Raji (cell line): ENCODE data around the gene SLC43A2.
A peak's percentile ranks its signal among the peaks of the same experiment; 100 is the strongest.

Source experiments
- POLR2A ChIP-seq: IDR thresholded peaks from 2 replicates; pipeline ENCODE4 v1.6.1; 2011; ENCODE audit warnings: low read depth, low read length, control low read depth; ENCODE audit not compliant: insufficient read depth

SLC43A2 gene

DNA sequence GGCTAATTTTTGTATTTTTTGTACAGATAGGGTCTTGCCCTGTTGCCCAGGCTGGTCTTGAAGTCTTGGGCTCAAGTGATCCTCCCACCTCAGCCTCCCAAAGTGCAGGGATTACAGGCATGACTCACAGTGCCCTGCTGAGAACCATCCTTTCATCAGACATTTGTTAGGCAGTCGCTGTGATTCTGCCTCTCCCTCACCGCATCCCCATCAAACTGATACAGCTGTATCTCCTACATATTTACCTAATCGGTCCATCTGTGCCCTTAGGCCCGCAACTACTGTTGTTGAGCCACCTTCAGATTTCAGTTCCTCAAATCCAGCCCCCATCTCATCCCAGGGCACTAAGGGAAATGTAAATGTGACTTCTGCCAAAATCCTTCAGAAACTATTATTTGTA, 2.0 kb upstream of the SLC43A2 start:
- TF ChIP-seq POLR2A: no peak

DNA sequence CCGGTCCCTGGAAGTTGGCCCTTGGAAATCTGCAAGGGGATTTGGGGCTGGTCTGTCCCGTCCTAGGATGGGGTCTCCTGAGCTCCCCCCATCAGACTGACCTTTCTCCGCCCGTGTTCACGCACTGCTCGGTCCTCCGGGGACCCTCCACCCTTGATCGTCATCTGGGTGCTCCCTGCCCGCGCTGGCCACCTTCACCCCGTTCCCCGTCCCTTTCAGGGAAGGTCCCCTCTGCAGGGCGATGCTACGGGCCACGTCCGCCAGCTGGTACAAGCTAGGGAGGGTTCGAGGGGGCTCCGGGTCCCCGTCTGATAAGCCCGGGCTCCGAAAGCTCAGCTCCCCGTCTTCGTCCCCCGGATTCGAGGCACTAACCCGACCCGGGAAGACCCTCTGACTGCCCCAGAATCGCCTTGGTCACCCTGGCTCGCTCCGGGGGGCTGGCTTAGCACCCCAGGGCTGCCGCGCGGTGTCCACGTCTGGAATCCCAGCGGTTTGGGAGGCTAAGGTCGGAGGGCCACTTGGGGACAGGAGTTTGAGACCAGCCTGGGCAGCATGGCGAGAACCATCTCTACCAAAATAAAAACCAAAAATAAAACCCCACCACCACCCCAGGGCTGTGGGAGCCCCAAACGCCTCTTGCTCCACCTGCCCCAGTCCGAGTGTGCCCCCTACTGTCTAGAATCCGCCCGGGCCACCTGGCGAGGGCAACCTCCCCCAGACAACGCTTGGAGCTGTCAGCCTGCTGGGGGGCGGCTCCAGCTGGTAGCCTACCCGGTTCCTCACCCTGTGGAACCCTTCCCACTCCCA, 1.1 kb upstream of the SLC43A2 start:
- TF ChIP-seq POLR2A: no peak

DNA sequence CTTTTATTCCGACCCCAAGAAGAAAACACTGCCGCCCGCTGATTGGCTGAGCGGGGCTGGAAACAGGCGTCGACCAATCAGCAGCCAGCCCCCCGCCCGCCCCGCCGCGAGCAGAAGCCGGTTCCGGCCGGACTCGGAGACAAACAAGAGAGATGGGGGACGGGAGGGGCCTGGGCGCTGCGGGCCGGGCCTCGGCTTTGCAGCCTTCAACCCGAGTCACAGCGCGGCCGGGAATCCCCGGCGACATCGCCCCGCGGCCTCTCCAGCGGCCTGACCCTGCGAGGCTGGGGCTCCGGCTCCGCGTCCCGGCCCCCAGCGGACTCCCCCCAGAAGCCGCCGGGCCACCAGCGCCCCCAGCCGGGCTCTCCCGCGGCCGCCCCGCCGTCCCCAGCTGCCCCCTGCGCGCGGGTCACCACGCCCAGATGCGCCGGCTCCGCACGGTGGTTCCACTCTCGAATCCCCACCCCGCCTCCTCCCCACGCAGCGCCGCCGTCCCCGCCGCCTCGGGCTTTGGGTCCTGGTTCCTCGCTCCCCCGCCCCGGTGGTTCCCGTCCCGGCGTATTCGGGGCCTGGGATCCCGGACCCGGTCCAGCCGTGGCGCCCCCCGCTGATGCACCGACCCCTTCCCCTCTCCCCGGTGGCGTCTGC, 346 bp upstream of the SLC43A2 start:
- TF ChIP-seq POLR2A: peak; percentile 30

DNA sequence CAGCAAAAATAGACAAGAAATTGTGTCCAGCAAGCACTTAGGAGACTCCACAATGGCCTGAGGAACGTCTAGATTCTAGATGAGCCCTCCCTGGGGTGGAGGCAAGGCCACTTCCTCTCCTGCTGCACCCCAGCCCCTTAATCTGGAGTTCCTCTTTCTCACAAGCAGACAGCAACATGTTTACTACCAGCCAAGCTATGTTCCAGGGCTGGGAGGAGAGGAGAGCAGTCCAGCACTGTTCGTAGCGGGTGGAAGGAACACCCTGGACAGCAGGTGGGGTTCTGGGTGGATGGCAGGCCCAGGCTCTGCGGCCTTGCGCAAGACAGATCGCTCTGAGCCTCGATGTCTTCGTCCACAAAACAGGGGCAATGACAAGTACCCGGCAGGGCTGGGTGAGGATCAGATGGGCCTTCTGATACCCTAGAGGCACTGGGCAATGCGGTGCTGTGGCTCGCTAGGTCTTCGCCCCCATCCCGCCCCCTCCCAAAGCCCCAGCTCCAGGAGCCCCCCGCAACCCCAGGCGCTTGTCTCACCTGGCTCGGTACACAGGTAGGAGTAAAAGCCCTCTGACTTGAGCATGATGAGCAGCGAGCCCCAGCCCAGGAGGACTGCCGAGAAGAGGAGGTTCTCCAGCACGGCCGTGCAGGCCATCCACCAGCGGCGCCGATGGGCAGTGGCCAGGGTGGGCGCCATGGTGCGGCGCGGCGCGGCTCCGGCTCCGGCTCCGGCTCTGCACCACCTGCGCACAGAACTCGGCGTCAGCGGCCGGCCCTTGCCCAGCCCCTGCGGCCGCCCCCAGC, 1.3 kb downstream of the SLC43A2 start:
- peak; percentile 70 for TF ChIP-seq POLR2A

- TF ChIP-seq POLR2A: no peak
These were observed 2.3 kb downstream of the SLC43A2 start for GRCh38 chr17:1626333-1626732.

- TF ChIP-seq POLR2A: no peak
These were observed 3.1 kb downstream of the SLC43A2 start for GRCh38 chr17:1625581-1625980.

DNA sequence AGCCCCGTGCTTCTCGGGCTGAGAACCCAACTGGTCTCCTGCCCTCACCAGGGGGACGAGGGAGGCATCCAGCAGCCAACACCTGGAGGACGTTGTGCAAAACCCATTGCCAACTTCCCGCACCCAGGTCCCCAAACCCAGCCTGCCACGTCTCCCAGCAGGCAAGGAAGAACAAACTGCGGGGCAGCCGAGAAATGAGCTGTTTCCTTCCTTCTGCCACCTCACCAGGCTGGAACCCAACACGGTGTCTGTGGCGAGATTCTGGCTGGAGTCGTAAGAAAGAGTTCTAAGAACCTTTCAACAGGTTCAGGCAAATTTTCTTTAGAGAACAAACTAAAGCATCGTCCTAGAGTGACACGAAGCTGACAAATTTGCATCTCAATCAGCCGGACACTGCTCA, 3.6 kb downstream of the SLC43A2 start:
- no peak for TF ChIP-seq POLR2A

DNA sequence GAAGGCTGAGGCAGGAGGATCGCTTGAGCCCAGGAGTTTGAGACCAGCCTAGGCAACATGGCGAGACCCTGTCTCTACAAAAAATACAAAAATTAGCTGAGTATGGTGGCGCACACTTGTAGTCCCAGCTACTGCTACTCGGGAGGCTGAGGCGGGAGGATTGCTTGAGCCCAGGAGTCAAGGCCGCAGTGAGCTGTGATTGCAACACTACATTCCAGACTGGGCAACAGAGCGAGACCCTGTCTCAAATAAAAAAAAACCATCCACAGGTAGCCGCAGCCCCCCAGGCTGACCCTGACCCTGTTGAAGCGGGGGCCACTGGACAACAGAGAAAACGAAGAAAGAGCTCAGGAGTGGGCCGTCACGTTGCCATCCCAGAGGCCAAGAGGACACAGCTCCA, 4.0 kb downstream of the SLC43A2 start:
- TF ChIP-seq POLR2A: no peak

DNA sequence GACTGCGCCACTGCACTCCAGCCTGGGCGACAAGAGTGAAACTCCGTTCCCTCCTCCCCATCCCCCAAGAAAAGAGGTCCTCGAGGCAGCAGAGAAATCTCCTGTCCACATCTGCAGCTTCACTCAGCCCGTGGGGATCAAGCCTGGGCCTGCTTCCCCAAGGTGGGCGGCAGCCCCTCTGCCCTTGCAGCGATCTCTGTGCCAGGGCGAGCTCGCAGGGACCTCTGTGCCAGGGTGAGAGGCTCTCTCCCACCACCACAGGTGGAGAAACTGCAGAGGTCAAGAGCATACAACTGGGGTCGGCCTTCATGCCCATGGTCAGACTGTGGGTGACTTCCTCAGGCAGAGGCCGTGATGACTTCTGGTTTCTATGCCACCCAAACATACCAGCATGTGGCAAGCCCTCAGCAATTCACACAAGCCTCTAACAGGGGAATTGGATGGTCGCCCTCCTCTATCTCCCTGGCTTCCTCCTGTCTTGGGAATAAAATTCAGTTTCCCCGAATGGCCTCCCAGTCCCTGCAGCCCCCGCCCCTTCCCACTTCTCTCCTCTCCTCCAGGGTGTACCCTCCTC, 5.5 kb downstream of the SLC43A2 start:
- no peak for TF ChIP-seq POLR2A

GRCh38 chr17:1621273-1621954, 7.2 kb downstream of the SLC43A2 start:
- TF ChIP-seq POLR2A: no peak

GRCh38 chr17:1620486-1620885, 8.1 kb downstream of the SLC43A2 start:
- no peak for TF ChIP-seq POLR2A

DNA sequence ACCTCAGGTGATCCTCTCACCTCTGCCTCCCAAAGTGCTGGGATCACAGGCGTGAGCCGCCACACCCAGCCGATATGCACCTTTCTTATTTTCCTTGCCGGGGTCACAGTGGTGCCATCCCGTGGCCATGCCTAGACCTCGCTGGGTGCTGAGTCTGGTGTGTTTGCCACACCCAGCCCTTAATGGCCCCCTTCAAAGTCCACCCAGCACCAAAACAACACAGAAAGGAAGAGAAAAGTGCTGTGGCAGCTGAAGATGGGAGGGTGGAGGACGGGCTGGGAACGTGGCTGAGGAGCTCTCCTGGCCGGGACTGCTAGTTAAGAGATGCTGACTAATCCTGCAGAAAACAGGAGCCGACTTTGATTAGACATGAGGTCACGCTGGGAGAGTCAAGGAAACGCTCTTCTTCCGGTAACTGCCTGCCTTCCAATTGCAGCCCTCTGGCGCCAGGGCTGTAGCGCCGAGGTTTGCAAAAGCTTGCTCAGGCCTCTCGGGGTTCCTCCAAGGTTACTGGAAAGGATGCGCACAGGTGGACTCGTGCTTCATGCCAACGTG, 10.9 kb downstream of the SLC43A2 start:
- no peak for TF ChIP-seq POLR2A

- TF ChIP-seq POLR2A: no peak
These were observed 12.5 kb downstream of the SLC43A2 start for GRCh38 chr17:1616101-1616500.

GRCh38 chr17:1612400-1612799, 16.2 kb downstream of the SLC43A2 start:
- TF ChIP-seq POLR2A: no peak

- TF ChIP-seq POLR2A: no peak
These were observed 16.9 kb downstream of the SLC43A2 start for GRCh38 chr17:1611715-1612114.

DNA sequence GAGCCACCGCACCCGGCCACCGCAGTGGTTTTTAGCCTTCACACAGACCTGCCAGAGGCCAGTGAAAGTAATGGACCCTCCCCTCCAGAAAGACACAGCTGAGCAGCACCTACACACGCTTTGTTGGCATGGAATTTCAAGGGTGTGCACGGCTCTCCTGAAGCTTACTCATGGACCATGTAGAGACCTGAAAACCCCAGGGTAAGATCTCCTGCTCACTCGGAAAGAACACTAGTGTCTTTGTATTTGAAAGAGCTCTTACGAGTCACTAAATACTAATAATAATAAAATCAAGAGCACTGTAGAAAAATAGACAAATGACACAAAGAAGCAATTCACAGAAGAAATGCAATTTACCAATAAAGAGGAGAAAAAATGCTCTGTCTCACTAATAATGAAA, 20.0 kb downstream of the SLC43A2 start:
- TF ChIP-seq POLR2A: no peak
